Neural progenitor cell (in vitro differentiated cells): Measurements from ENCODE around the gene SYDE1. TPM values are rescaled to one million over a fixed set of nuclear protein-coding genes. Genes with fewer than 3 reads are reported as not detected.
A peak's percentile ranks its signal among the peaks of the same experiment; 100 is the strongest.

ENCODE experiments used
- DNase-seq: peaks from one replicate; pipeline ENCODE4 v3.0.0-alpha.2; 2016; ENCODE audit warnings: low spot score
- H2AFZ ChIP-seq: fragments of 200-600 bp; sonication (generic); replicated peaks from 2 replicates; pipeline ENCODE4 v1.6.1; 2016; ENCODE audit warnings: antibody characterized with exemption
- H3F3A ChIP-seq: fragments of 200-600 bp; sonication (generic); 2 replicates; pipeline ENCODE4 v1.6.1; 2016; ENCODE audit warnings: antibody characterized with exemption, low read depth
- H3K27ac ChIP-seq: fragments of 200-600 bp; sonication (generic); 2 replicates; pipeline ENCODE4 v1.5.1; 2016; ENCODE audit warnings: mild to moderate bottlenecking
- H3K27me3 ChIP-seq: fragments of 200-600 bp; sonication (generic); 2 replicates; pipeline ENCODE4 v1.6.1; 2016; ENCODE audit warnings: mild to moderate bottlenecking, moderate library complexity
- H3K36me3 ChIP-seq: fragments of 200-600 bp; sonication (generic); 2 replicates; pipeline ENCODE4 v1.5.1; 2016
- H3K4me1 ChIP-seq: fragments of 200-600 bp; sonication (generic); 2 replicates; pipeline ENCODE4 v1.6.1; 2016; ENCODE audit warnings: mixed run types
- H3K4me2 ChIP-seq: fragments of 200-600 bp; sonication (generic); 2 replicates; pipeline ENCODE4 v1.6.1; 2016
- H3K4me3 ChIP-seq: fragments of 200-600 bp; sonication (generic); 2 replicates; pipeline ENCODE4 v1.5.1; 2016
- H3K79me2 ChIP-seq: fragments of 200-600 bp; sonication (generic); 2 replicates; pipeline ENCODE4 v1.6.1; 2016; ENCODE audit warnings: low read depth
- H3K9ac ChIP-seq: fragments of 200-600 bp; sonication (generic); 2 replicates; pipeline ENCODE4 v1.6.1; 2016
- H3K9me3 ChIP-seq: fragments of 200-600 bp; sonication (generic); 2 replicates; pipeline ENCODE4 v1.5.1; 2016; ENCODE audit warnings: low read depth
- H4K20me1 ChIP-seq: fragments of 200-600 bp; sonication (generic); 2 replicates; pipeline ENCODE4 v1.6.1; 2016; ENCODE audit warnings: low read depth
- H3K27ac Mint-ChIP-seq: 3 replicates; pipeline ENCODE4 v1.8.0; 2021; ENCODE audit warnings: mixed read lengths
- H3K27me3 Mint-ChIP-seq: 2 replicates; pipeline ENCODE4 v1.8.0; 2022; ENCODE audit warnings: low read depth, mild to moderate bottlenecking, inconsistent platforms, moderate library complexity, mixed read lengths; ENCODE audit not compliant: insufficient read depth
- H3K36me3 Mint-ChIP-seq: 3 replicates; pipeline ENCODE4 v1.8.0; 2021; ENCODE audit warnings: mixed read lengths
- H3K4me1 Mint-ChIP-seq: 3 replicates; pipeline ENCODE4 v1.8.0; 2021; ENCODE audit warnings: mixed read lengths
- H3K4me3 Mint-ChIP-seq: 3 replicates; pipeline ENCODE4 v1.8.0; 2021; ENCODE audit warnings: mild to moderate bottlenecking, moderate library complexity, mixed read lengths
- H3K9me3 Mint-ChIP-seq: 3 replicates; pipeline ENCODE4 v1.8.0; 2020; ENCODE audit warnings: mixed read lengths
- EZH2 ChIP-seq: fragments of 200-600 bp; sonication (generic); IDR thresholded peaks from 2 replicates; pipeline ENCODE4 v1.6.1; 2017; ENCODE audit warnings: antibody characterized with exemption, mild to moderate bottlenecking, moderate library complexity
- EZH2phosphoT487 ChIP-seq: fragments of 200-600 bp; sonication (generic); IDR thresholded peaks from 2 replicates; pipeline ENCODE4 v1.6.1; 2017; ENCODE audit warnings: antibody characterized with exemption
- total RNA-seq: library from RNA; depleted of rRNA; stranded (reverse); fragments of >200 nt; gene quantifications from 2 replicates; pipeline ENCODE4 v1.2.3, GENCODE V29; 2015; ENCODE audit warnings: low replicate concordance
- TF ChIP-seq, protein P1 (sequence below): fragments of 200-600 bp; sonication (generic); IDR thresholded peaks from 2 replicates; pipeline ENCODE4 v1.5.1; 2017; ENCODE audit warnings: antibody characterized with exemption, mild to moderate bottlenecking

The SYDE1 gene
- total RNA-seq, 1 donor from 2014 or later = 8.0 TPM

DNA sequence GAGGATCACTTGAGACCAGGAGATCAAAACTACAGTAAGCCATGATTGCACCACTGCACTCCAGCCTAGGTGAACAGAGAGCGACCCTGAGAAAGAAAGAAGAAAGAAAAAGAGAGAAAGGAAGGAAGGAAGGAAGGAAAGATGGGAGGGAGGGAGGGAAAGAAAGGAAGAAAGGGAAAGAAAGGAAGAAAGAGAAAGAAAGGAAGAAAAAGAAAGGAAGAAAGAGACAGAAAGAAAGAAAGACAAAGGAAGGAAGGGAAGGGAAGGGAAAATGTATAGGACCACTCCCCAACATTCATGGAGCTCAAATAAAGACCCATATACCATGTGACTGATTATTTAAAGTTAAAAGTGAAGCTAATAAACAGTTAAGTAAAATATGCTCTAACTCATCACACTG, 39.9 kb downstream of the SYDE1 start:
- Mint-ChIP-seq H3K36me3 (no peaks in the 10 kb centered on the region), H3K9me3 (peaks cover 2% of the 10 kb centered on the region), H3K4me1 (peaks cover 2% of the 10 kb centered on the region), H3K4me3 (no peak overlapping the region), H3K27ac (no peak overlapping the region), H3K27me3 (peaks cover 9% of the 10 kb centered on the region)
- Histone ChIP-seq H3F3A (no peaks in the 10 kb centered on the region), H3K27me3 (no peaks in the 10 kb centered on the region), H3K79me2 (no peaks in the 10 kb centered on the region), H3K27ac (no peak overlapping the region), H3K9me3 (no peaks in the 10 kb centered on the region), H3K4me3 (no peak overlapping the region), H2AFZ (no peak overlapping the region), H3K4me2 (no peak overlapping the region), H4K20me1 (no peaks in the 10 kb centered on the region), H3K9ac (no peak overlapping the region), H3K4me1 (no peaks in the 10 kb centered on the region), H3K36me3 (no peaks in the 10 kb centered on the region)
- TF ChIP-seq EZH2phosphoT487 = no peak
- TF ChIP-seq, protein P1, sequence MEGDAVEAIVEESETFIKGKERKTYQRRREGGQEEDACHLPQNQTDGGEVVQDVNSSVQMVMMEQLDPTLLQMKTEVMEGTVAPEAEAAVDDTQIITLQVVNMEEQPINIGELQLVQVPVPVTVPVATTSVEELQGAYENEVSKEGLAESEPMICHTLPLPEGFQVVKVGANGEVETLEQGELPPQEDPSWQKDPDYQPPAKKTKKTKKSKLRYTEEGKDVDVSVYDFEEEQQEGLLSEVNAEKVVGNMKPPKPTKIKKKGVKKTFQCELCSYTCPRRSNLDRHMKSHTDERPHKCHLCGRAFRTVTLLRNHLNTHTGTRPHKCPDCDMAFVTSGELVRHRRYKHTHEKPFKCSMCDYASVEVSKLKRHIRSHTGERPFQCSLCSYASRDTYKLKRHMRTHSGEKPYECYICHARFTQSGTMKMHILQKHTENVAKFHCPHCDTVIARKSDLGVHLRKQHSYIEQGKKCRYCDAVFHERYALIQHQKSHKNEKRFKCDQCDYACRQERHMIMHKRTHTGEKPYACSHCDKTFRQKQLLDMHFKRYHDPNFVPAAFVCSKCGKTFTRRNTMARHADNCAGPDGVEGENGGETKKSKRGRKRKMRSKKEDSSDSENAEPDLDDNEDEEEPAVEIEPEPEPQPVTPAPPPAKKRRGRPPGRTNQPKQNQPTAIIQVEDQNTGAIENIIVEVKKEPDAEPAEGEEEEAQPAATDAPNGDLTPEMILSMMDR = no peak
- TF ChIP-seq EZH2 = no peak
- DNase-seq = no peak

DNA sequence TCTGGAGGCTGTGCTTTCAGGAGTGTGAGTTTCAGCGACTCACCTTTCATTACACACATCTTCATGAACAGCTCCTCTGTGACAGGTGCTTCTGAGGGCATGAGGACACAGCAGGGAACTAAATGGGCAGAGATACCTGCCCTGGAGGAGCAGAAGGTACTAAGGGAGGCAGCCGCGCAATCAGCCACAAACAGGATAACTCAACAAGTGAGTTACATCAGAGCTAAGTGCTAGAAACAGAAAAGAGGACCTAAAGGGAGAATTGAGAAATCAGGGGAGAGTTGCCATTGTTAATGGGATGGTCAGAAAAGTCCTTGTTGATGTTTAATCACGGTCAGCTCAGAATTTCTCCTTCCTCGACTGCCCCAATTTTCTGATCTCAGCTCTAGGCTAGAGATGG, 42.5 kb downstream of the SYDE1 start:
- no peaks in the 10 kb centered on the region for H3K36me3 ChIP-seq
- Mint-ChIP-seq H3K27me3 (peaks cover 13% of the 10 kb centered on the region), H3K4me1 (peaks cover 2% of the 10 kb centered on the region), H3K4me3 (no peak overlapping the region), H3K36me3 (no peaks in the 10 kb centered on the region), H3K27ac (no peak overlapping the region), H3K9me3 (peaks cover 6% of the 10 kb centered on the region)
- no peaks in the 10 kb centered on the region for H4K20me1 ChIP-seq
- no peaks in the 10 kb centered on the region for H3K9me3 ChIP-seq
- H3K27me3 ChIP-seq = no peaks in the 10 kb centered on the region
- H3K4me1 ChIP-seq = no peaks in the 10 kb centered on the region
- H3F3A ChIP-seq = peaks cover 3% of the 10 kb centered on the region
- H3K79me2 ChIP-seq = no peaks in the 10 kb centered on the region
- H3K4me3 ChIP-seq = no peak overlapping the region
- H2AFZ ChIP-seq = no peak overlapping the region
- H3K4me2 ChIP-seq = no peak overlapping the region
- H3K27ac ChIP-seq = no peak overlapping the region
- H3K9ac ChIP-seq = no peak overlapping the region
- DNase-seq = no peak
- TF ChIP-seq, protein P1 = no peak
- TF ChIP-seq EZH2phosphoT487 (no peak), EZH2 (no peak)

DNA sequence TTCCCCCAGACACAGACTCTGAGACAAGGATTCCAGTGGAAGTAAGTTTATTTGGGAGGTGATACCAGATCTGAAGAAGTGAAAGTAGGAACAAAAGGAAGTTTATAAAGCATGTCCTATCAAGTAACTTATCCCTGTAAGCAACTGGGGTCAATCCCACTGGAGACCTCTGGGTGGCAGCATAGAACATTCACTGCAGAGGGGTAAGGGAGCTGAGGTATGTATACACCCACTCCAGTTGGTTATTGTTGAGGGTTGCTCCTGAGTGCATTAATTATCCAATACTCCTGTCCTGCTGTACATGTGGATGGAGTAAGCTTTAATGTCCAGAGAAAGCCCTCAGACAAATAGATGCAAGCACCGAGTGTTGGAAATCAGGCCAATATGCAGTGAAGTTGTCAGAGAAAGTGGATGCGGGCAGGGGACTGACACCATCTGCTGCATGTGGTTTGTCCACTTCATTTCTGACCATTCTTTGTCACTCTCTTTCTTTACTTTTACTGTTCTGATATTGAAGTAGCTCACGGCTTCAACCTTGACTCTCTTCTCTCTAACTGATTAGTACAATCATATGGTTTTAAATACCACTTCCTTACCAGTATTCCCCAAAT, 46.9 kb downstream of the SYDE1 start:
- H3K27ac ChIP-seq = no peak overlapping the region
- no peaks in the 10 kb centered on the region for H3K4me1 ChIP-seq
- Mint-ChIP-seq H3K36me3 (no peaks in the 10 kb centered on the region), H3K4me1 (peaks cover 2% of the 10 kb centered on the region), H3K27me3 (peaks cover 17% of the 10 kb centered on the region), H3K9me3 (peaks cover 7% of the 10 kb centered on the region), H3K27ac (no peak overlapping the region), H3K4me3 (no peak overlapping the region)
- H3F3A ChIP-seq = peaks cover 10% of the 10 kb centered on the region
- TF ChIP-seq, protein P1 = peak; percentile 70
- no peak for TF ChIP-seq EZH2
- no peak overlapping the region for H3K4me2 ChIP-seq
- DNase-seq = peak; percentile 54
- no peaks in the 10 kb centered on the region for H3K27me3 ChIP-seq
- no peak overlapping the region for H3K4me3 ChIP-seq
- H4K20me1 ChIP-seq = no peaks in the 10 kb centered on the region
- peaks cover under 1% of the 10 kb centered on the region for H3K36me3 ChIP-seq
- no peaks in the 10 kb centered on the region for H3K79me2 ChIP-seq
- no peak overlapping the region for H3K9ac ChIP-seq
- H3K9me3 ChIP-seq = no peaks in the 10 kb centered on the region
- H2AFZ ChIP-seq = no peak overlapping the region
